Adrenal gland (tissue), 5 donors: ENCODE results near the gene JADE3.

Experiments used
- POLR2A ChIP-seq, 2 donors: fragments of 450-650 bp; IDR thresholded peaks; one replicate each; pipeline ENCODE4 v1.6.1; 2017; ENCODE audit warnings: antibody characterized with exemption in 2 of 2, mild to moderate bottlenecking in 2 of 2, moderate library complexity in 1 of 2
- TF ChIP-seq, protein P1 (sequence below), 6 experiments: fragments of 450-650 bp in 4 of 6; fragments of 200-600 bp in 2 of 6; sonication (generic) in 1 of 6; IDR thresholded peaks; 1 replicate in 5 of 6; 2 replicates in 1 of 6; pipeline versions ENCODE4 v1.5.1 to v1.8.0; 2016 to 2021; ENCODE audit warnings: antibody characterized with exemption in 6 of 6, mild to moderate bottlenecking in 2 of 6, moderate library complexity in 1 of 6
- donor health status: DM: no; HTN: no; CAD: no.

DNA sequence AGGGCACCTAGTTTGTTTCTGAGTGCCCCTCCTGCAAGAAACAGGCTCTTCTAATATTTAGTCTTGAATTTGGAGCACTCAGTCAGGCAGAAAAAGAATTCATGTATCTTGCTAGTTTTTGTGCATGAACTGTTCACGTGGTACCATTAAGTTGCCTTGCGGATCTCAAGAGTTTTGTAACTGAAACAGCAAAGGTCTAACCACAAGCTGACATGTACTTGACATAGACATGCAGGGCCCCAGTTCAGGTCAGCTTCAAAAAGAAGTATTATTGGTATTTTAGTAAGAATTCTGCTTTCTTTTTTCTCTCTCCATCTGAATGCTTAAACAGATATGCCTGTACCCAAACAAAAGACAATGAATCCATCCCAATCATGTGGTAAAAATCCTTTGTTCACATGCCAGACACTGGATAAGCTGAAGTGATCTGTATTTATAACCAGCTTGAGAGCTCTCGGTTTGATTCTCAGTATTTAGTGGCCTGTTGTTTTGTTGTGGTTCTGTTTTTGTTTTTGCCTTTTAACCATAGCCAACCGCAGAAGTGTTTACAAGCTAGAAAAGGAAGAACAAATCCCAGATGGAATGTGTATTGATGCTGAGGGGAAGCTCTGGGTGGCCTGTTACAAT, 179.0 kb downstream of the JADE3 start:
- TF ChIP-seq, protein P1, sequence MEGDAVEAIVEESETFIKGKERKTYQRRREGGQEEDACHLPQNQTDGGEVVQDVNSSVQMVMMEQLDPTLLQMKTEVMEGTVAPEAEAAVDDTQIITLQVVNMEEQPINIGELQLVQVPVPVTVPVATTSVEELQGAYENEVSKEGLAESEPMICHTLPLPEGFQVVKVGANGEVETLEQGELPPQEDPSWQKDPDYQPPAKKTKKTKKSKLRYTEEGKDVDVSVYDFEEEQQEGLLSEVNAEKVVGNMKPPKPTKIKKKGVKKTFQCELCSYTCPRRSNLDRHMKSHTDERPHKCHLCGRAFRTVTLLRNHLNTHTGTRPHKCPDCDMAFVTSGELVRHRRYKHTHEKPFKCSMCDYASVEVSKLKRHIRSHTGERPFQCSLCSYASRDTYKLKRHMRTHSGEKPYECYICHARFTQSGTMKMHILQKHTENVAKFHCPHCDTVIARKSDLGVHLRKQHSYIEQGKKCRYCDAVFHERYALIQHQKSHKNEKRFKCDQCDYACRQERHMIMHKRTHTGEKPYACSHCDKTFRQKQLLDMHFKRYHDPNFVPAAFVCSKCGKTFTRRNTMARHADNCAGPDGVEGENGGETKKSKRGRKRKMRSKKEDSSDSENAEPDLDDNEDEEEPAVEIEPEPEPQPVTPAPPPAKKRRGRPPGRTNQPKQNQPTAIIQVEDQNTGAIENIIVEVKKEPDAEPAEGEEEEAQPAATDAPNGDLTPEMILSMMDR (IDR thresholded peaks at IDR 0.05): no peak
- TF ChIP-seq POLR2A (IDR thresholded peaks at IDR 0.05): no peak
